WI38 (cell line): Measurements from ENCODE around the gene ROS1.

Source experiments
- H3K4me3 ChIP-seq: 2 replicates; pipeline ENCODE4 v1.5.1; 2011; ENCODE audit warnings: low read depth, mild to moderate bottlenecking, control low read depth, low read length
- TF ChIP-seq, protein P1 (sequence below): IDR thresholded peaks from 2 replicates; pipeline ENCODE4 v1.5.1; 2012; ENCODE audit warnings: low read depth, mild to moderate bottlenecking, control low read depth, low read length

The ROS1 gene

GRCh38 chr6:117409863-117410262 is 15.9 kb downstream of the ROS1 start:
- TF ChIP-seq, protein P1, sequence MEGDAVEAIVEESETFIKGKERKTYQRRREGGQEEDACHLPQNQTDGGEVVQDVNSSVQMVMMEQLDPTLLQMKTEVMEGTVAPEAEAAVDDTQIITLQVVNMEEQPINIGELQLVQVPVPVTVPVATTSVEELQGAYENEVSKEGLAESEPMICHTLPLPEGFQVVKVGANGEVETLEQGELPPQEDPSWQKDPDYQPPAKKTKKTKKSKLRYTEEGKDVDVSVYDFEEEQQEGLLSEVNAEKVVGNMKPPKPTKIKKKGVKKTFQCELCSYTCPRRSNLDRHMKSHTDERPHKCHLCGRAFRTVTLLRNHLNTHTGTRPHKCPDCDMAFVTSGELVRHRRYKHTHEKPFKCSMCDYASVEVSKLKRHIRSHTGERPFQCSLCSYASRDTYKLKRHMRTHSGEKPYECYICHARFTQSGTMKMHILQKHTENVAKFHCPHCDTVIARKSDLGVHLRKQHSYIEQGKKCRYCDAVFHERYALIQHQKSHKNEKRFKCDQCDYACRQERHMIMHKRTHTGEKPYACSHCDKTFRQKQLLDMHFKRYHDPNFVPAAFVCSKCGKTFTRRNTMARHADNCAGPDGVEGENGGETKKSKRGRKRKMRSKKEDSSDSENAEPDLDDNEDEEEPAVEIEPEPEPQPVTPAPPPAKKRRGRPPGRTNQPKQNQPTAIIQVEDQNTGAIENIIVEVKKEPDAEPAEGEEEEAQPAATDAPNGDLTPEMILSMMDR = no peak
- no peak overlapping the region for H3K4me3 ChIP-seq

DNA sequence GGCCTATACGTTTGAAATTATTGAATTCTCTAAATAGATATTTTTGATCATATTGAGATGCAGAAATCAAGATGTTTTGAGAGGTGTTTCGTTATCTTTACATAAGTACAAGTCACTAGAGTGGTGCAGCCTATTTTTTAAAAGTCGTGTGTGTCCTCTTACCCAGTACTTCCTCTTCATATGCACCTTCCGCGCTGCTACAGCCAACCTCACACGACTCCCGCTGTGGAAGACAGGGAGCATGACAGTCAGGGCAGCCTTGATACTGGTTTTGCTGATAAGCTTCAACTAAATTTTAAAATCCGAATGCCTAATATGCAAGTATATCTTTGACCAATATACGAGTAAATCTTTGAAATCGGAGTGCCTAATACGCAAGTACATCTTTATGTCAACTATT is 16.3 kb downstream of the ROS1 start:
- H3K4me3 ChIP-seq = no peak overlapping the region
- TF ChIP-seq, protein P1 = no peak

GRCh38 chr6:117404548-117404947 is 21.2 kb downstream of the ROS1 start:
- no peak overlapping the region for H3K4me3 ChIP-seq
- TF ChIP-seq, protein P1 = peak; percentile 27; the same call in 1 of the 2 replicates

DNA sequence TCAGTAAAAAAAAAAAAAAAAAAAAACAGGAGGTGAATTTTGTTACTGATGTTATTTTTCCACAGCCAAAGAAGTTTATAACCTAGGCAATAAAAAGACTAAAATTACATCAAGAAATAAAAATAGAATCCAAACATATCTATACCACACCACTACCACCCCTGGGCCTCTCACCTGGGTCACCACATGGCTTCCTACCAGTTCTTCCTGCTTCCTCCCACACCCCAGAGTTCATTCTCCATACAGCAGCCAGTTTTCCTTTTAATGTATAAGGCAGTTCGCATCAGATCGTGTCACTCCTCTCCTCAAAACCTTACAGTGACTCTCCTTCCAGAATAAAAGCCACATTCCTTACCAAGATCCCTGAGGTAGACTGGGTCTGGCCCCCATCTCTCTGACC is 23.9 kb downstream of the ROS1 start:
- TF ChIP-seq, protein P1 = no peak
- no peak overlapping the region for H3K4me3 ChIP-seq

DNA sequence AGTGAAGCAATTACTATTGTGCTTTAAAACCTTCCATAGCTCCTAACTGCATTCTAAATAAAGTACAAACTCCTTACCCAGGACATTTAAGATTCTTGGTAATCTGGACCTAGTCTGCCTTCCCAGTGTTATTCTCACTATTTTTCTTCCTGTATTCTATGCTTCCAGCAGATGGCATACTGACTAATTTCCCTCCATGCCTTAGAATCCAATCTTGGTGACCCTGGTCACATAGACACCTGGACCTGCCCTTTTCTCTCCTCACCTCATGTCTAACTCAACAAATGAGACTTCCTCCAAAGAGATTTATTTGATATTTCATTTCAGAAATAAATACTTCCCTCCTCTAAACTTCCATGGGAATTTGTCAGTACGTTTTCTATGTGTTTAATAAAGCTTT is 25.8 kb downstream of the ROS1 start:
- no peak overlapping the region for H3K4me3 ChIP-seq

GRCh38 chr6:117399126-117399525 is 26.6 kb downstream of the ROS1 start:
- no peak overlapping the region for H3K4me3 ChIP-seq
- TF ChIP-seq, protein P1 = no peak

More for the DNA sequence above, 25.8 kb downstream of the ROS1 start:
- TF ChIP-seq, protein P1 = no peak

GRCh38 chr6:117397536-117398227 is 28.1 kb downstream of the ROS1 start:
- H3K4me3 ChIP-seq = no peak overlapping the region
- TF ChIP-seq, protein P1 = no peak
